Gastrocnemius medialis (tissue), 4 donors: ENCODE data around the gene TULP3.

Experiments used
- POLR2A ChIP-seq, 2 donors: fragments of 450-650 bp; IDR thresholded peaks; one replicate each; pipeline ENCODE4 v1.6.1; 2017; ENCODE audit warnings: antibody characterized with exemption in 2 of 2, mild to moderate bottlenecking in 2 of 2, moderate library complexity in 2 of 2
- TF ChIP-seq, protein P1 (sequence below), 5 experiments: fragments of 450-650 bp in 3 of 5; fragments of 200-600 bp in 2 of 5; sonication (generic) in 2 of 5; IDR thresholded peaks in 4 of 5; conservative IDR thresholded peaks in 1 of 5; 1 replicate in 4 of 5; 2 replicates in 1 of 5; pipeline ENCODE4 v1.5.1; 2016 to 2019; ENCODE audit warnings: antibody characterized with exemption in 5 of 5, mild to moderate bottlenecking in 3 of 5, moderate library complexity in 3 of 5

DNA sequence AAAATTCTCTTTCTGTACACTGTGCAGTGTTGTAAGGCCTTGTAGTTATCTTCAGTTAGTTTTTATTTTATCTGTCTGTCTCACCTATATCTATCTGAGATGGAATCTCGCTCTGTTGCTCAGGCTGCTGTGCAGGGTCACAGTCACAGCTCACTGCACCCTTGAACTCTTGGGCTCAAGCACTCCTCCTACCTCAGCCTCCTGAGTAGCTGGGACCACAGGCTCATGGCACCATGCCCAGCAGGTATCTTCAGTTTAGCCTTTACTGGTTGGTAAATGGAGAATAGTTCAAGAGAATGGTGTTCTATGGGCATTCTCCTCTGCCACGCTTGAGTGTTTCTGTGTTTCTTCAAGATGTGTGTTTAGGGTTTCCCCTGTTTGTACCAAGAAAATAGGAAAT is 13.6 kb downstream of the TULP3 start:
- TF ChIP-seq, protein P1, sequence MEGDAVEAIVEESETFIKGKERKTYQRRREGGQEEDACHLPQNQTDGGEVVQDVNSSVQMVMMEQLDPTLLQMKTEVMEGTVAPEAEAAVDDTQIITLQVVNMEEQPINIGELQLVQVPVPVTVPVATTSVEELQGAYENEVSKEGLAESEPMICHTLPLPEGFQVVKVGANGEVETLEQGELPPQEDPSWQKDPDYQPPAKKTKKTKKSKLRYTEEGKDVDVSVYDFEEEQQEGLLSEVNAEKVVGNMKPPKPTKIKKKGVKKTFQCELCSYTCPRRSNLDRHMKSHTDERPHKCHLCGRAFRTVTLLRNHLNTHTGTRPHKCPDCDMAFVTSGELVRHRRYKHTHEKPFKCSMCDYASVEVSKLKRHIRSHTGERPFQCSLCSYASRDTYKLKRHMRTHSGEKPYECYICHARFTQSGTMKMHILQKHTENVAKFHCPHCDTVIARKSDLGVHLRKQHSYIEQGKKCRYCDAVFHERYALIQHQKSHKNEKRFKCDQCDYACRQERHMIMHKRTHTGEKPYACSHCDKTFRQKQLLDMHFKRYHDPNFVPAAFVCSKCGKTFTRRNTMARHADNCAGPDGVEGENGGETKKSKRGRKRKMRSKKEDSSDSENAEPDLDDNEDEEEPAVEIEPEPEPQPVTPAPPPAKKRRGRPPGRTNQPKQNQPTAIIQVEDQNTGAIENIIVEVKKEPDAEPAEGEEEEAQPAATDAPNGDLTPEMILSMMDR (IDR thresholded peaks at IDR 0.05 in 4 of 5, conservative IDR thresholded peaks at IDR 0.05 in 1 of 5): no peak
- no peak for TF ChIP-seq POLR2A (IDR thresholded peaks at IDR 0.05)
